Left ventricle myocardium inferior (tissue), 1 donor: ENCODE data around the gene NDOR1. TPM values are rescaled to one million over a fixed set of nuclear protein-coding genes. Genes with fewer than 3 reads are reported as not detected.

Experiments
- DNase-seq: peaks from one replicate; pipeline ENCODE4 v3.0.0-alpha.2; 2020
- H3K27ac ChIP-seq: fragments of 200-600 bp; replicated peaks from 2 replicates; pipeline ENCODE4 v1.8.0; 2021
- H3K27me3 ChIP-seq: fragments of 200-600 bp; 2 replicates; pipeline ENCODE4 v1.8.0; 2021; ENCODE audit warnings: low read depth
- H3K36me3 ChIP-seq: fragments of 200-600 bp; 2 replicates; pipeline ENCODE4 v1.8.0; 2021
- H3K4me1 ChIP-seq: fragments of 200-600 bp; 2 replicates; pipeline ENCODE4 v1.8.0; 2021
- H3K4me3 ChIP-seq: fragments of 200-600 bp; 2 replicates; pipeline ENCODE4 v1.8.0; 2021; ENCODE audit warnings: mild to moderate bottlenecking, moderate library complexity
- H3K9me3 ChIP-seq: fragments of 200-600 bp; replicated peaks from 2 replicates; pipeline ENCODE4 v1.8.0; 2021
- CTCF ChIP-seq: fragments of 200-600 bp; IDR thresholded peaks from 2 replicates; pipeline ENCODE4 v1.8.0; 2021; ENCODE audit warnings: antibody characterized with exemption, mild to moderate bottlenecking, borderline replicate concordance
- intact Hi-C: fragments of 100-400 bp; cut with micrococcal nuclease; formaldehyde crosslinking; loops from one replicate; pipeline ENCODE4 v1.11.0; 2022
- long read RNA-seq: library from polyadenylated mRNA; unstranded; transcript quantifications from one replicate; pipeline ENCODE4 v2.0.0, GENCODE V29; 2021
- total RNA-seq: library from RNA; stranded (reverse); fragmentation: NEBNext Ultra II Directional; extraction: Animal tissue kit (Norgen Biotek cat#: 25700); gene quantifications from one replicate; pipeline ENCODE4 v1.2.1, GENCODE V29; 2021
- donor health status: DM: no; HTN: yes; CAD: no; lungs with severe emphysema.

The NDOR1 gene
- total RNA-seq = 6.5 TPM
- long read RNA-seq, partial matches to known transcripts = 6 of 11 reads
- long read RNA-seq, other reads (novel, unspliced or antisense) = 2 of 11 reads

GRCh38 chr9:137205126-137206069, at the start of gene NDOR1, which contains the start of gene TMEM203:
TSS of gene NDOR1 (plus strand) at chr9:137205700. CDS start at chr9:137205778, 78 bp downstream.
TSS of gene TMEM203 (minus strand) at chr9:137205648. CDS start at chr9:137205414, 234 bp downstream.
- Histone ChIP-seq H3K27me3 (no peaks in the 10 kb centered on the region), H3K27ac (peak within 1 kb of the TSS; percentile 94), H3K9me3 (no peaks in the 10 kb centered on the region), H3K36me3 (no peaks in the 10 kb centered on the region), H3K4me1 (peaks cover 61% of the 10 kb centered on the region), H3K4me3 (peak within 1 kb of the TSS; percentile 91)
- intact Hi-C loops = no loop called here
- TF ChIP-seq CTCF = no peak
- DNase-seq = peak; percentile 91

- H3K4me1 ChIP-seq = peaks cover 9% of the 10 kb centered on the region
- peak overlapping the region; percentile 42 for H3K4me3 ChIP-seq
- TF ChIP-seq CTCF = no peak
- peak; percentile 30 for DNase-seq
- intact Hi-C loops = no loop called here
- no peak overlapping the region for H3K27ac ChIP-seq
- peaks cover 94% of the 10 kb centered on the region for H3K27me3 ChIP-seq
- H3K9me3 ChIP-seq = no peaks in the 10 kb centered on the region
- no peaks in the 10 kb centered on the region for H3K36me3 ChIP-seq
Observed at GRCh38 chr9:137156567-137157375, 48.7 kb upstream of the NDOR1 start.

- H3K4me1 ChIP-seq = peaks cover 19% of the 10 kb centered on the region
- DNase-seq = no peak
- no peaks in the 10 kb centered on the region for H3K36me3 ChIP-seq
- H3K9me3 ChIP-seq = no peaks in the 10 kb centered on the region
- peaks cover 100% of the 10 kb centered on the region for H3K27me3 ChIP-seq
- intact Hi-C loops = no loop called here
- no peak overlapping the region for H3K4me3 ChIP-seq
- H3K27ac ChIP-seq = no peak overlapping the region
- no peak for TF ChIP-seq CTCF
Observed at GRCh38 chr9:137157618-137158415, 47.7 kb upstream of the NDOR1 start.

GRCh38 chr9:137158625-137159024, 46.9 kb upstream of the NDOR1 start:
- intact Hi-C loops = no loop called here
- H3K4me1 ChIP-seq = peaks cover 27% of the 10 kb centered on the region
- H3K4me3 ChIP-seq = no peak overlapping the region
- no peak for TF ChIP-seq CTCF
- H3K9me3 ChIP-seq = no peaks in the 10 kb centered on the region
- no peaks in the 10 kb centered on the region for H3K36me3 ChIP-seq
- no peak overlapping the region for H3K27ac ChIP-seq
- DNase-seq = no peak
- peaks cover 100% of the 10 kb centered on the region for H3K27me3 ChIP-seq
